ENCODE data around the gene FAM43A. TPM values are rescaled to one million over a fixed set of nuclear protein-coding genes. Genes with fewer than 3 reads are reported as not detected.

Gene FAM43A
- total RNA-seq, 2 experiments from 2014 or later: 7.5 to 21.6 TPM

DNA sequence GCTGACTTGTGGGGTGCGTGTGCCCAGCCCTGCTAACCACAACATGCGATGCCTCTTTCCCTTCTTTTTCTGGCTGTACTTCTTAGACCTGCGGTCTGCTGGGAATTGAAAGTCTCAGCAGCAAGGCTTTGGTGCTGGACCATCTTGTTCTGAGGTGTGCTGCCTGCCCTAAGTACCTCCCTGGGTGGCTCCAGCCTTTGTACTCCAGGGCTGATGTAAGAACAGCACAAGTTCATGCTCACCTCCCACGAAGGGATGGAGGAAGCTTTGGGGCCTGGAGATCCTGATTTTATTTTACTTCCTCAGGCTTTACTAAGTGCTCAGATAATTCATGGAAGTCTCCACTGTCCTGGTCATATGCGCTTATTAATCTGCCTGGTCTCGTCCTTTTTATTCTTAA, 28.9 kb downstream of the FAM43A start:
- Histone ChIP-seq H2AFZ (ENCODE audit: low read length) (no peak overlapping the region), H3K9me3 (ENCODE audit: low read length) (no peaks in the 10 kb centered on the region), H3K79me2 (ENCODE audit: insufficient read depth, low read depth, low read length) (no peaks in the 10 kb centered on the region), H3K4me2 (ENCODE audit: low read length) (no peak overlapping the region), H3K36me3 (ENCODE audit: insufficient read depth, low read length) (no peaks in the 10 kb centered on the region), H4K20me1 (ENCODE audit: insufficient read depth, low read length) (no peaks in the 10 kb centered on the region), H3K4me1 (ENCODE audit: insufficient read depth, low read length, poor library complexity, severe bottlenecking) (no peaks in the 10 kb centered on the region), H3K9me2 (ENCODE audit: insufficient read depth, low read length) (no peaks in the 10 kb centered on the region), H3K27ac (ENCODE audit: low read depth, low read length, poor library complexity, severe bottlenecking) (no peak overlapping the region), H3K4me3 (ENCODE audit: low read depth, low read length, poor library complexity, severe bottlenecking) (no peak overlapping the region)
- TF ChIP-seq, protein P1, sequence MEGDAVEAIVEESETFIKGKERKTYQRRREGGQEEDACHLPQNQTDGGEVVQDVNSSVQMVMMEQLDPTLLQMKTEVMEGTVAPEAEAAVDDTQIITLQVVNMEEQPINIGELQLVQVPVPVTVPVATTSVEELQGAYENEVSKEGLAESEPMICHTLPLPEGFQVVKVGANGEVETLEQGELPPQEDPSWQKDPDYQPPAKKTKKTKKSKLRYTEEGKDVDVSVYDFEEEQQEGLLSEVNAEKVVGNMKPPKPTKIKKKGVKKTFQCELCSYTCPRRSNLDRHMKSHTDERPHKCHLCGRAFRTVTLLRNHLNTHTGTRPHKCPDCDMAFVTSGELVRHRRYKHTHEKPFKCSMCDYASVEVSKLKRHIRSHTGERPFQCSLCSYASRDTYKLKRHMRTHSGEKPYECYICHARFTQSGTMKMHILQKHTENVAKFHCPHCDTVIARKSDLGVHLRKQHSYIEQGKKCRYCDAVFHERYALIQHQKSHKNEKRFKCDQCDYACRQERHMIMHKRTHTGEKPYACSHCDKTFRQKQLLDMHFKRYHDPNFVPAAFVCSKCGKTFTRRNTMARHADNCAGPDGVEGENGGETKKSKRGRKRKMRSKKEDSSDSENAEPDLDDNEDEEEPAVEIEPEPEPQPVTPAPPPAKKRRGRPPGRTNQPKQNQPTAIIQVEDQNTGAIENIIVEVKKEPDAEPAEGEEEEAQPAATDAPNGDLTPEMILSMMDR (conservative IDR thresholded peaks at IDR 0.05; ENCODE audit: low read length): no peak
- no peak for TF ChIP-seq EZH2phosphoT487 (IDR thresholded peaks at IDR 0.05; ENCODE audit: borderline replicate concordance, low read depth, low read length)
- ChIA-PET CTCF (ENCODE audit: unreplicated experiment) (no interaction called here), POLR2A (no interaction called here)
- no peak for DNase-seq (ENCODE audit: low spot score)
- BruUV-seq (replicated peaks): no TSS peak
- intact Hi-C loops (cut with micrococcal nuclease; ENCODE audit: unreplicated experiment): no loop called here

DNA sequence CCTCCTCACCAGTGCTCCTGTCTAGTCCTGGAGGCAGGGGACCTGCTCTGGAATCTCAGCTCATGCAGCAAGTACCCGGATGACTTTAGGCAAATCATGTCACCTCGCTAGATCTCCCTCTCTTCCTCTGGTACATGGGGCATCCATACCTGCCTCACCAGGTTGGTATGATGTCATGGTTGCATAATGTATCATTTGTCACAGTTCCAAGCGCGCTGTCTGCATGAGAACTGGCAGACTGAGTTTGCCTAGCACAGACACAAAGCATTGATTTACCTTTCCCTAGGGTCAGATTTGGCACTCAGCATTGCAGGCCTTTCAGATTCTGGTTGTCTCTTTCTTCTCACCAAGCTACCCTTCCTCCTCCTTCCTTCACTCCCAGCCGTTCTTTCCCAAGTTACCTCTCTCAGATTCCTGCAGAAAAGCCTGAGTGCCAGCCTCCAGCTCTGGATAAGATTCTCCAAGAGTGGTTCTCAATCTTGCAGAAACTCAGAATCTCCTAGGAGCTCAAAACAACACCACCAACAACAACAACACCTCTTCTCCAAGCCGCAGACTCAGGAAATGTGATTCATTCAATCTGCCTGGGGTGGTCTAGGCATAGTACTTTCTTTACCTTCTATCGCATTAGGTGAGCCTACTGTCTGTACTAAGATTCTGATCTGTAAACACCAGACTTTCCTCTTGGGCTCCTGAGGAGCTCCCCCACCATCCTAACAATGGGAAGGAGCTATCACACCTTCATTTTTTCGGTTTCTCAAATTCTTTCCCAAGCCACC, 29.5 kb downstream of the FAM43A start:
- Histone ChIP-seq H3K36me3 (ENCODE audit: insufficient read depth, low read length) (no peaks in the 10 kb centered on the region), H3K27ac (ENCODE audit: low read depth, low read length, poor library complexity, severe bottlenecking) (no peak overlapping the region), H3K4me2 (ENCODE audit: low read length) (no peak overlapping the region), H3K79me2 (ENCODE audit: insufficient read depth, low read depth, low read length) (no peaks in the 10 kb centered on the region), H3K4me3 (ENCODE audit: low read depth, low read length, poor library complexity, severe bottlenecking) (no peak overlapping the region), H4K20me1 (ENCODE audit: insufficient read depth, low read length) (no peaks in the 10 kb centered on the region), H3K9me3 (ENCODE audit: low read length) (no peaks in the 10 kb centered on the region), H2AFZ (ENCODE audit: low read length) (no peak overlapping the region), H3K4me1 (ENCODE audit: insufficient read depth, low read length, poor library complexity, severe bottlenecking) (no peaks in the 10 kb centered on the region), H3K9me2 (ENCODE audit: insufficient read depth, low read length) (no peaks in the 10 kb centered on the region)
- intact Hi-C loops (cut with micrococcal nuclease; ENCODE audit: unreplicated experiment): no loop called here
- no TSS peak for BruUV-seq (replicated peaks)
- CTCF ChIA-PET (ENCODE audit: unreplicated experiment): no interaction called here
- POLR2A ChIA-PET: no interaction called here
- no peak for DNase-seq (ENCODE audit: low spot score)
- TF ChIP-seq, protein P1 (conservative IDR thresholded peaks at IDR 0.05; ENCODE audit: low read length): no peak
- TF ChIP-seq EZH2phosphoT487 (IDR thresholded peaks at IDR 0.05; ENCODE audit: borderline replicate concordance, low read depth, low read length): no peak

DNA sequence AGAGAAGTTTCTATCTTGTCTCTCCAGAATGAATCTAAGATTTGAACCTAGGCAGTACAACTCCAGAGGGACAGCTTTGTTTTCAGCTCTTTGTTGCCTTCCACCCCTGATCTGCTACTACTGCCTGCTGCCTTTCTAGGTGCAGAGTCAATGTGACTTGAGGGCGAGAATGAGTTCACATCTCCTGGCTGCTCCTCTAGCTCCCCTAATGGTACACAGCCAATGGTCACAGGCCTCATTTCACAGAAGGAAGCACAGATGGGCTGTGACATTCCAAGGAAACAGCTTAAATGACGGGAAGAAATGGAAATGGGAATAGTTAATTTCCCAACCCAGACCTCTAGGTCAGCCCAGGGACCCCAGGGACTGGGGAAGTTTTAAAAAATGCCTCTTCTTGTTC, 32.4 kb downstream of the FAM43A start:
- ChIA-PET POLR2A (interaction anchor here (0.6 to 1.4 kb wide), 3 partner anchors 26 to 32 kb away, joined by 3 to 5 read pairs (median 4); no protein-coding TSS in a partner anchor), CTCF (ENCODE audit: unreplicated experiment) (interaction anchor here (1.4 kb wide), 1 partner anchor 9 kb away, joined by 3 read pairs; no protein-coding TSS in a partner anchor)
- H3K27ac ChIP-seq (ENCODE audit: low read depth, low read length, poor library complexity, severe bottlenecking): no peak overlapping the region
- no peaks in the 10 kb centered on the region for H4K20me1 ChIP-seq (ENCODE audit: insufficient read depth, low read length)
- H2AFZ ChIP-seq (ENCODE audit: low read length): no peak overlapping the region
- H3K4me3 ChIP-seq (ENCODE audit: low read depth, low read length, poor library complexity, severe bottlenecking): no peak overlapping the region
- H3K9me3 ChIP-seq (ENCODE audit: low read length): no peaks in the 10 kb centered on the region
- H3K4me1 ChIP-seq (ENCODE audit: insufficient read depth, low read length, poor library complexity, severe bottlenecking): no peaks in the 10 kb centered on the region
- TF ChIP-seq EZH2phosphoT487 (IDR thresholded peaks at IDR 0.05; ENCODE audit: borderline replicate concordance, low read depth, low read length): no peak
- TF ChIP-seq, protein P1 (conservative IDR thresholded peaks at IDR 0.05; ENCODE audit: low read length): no peak
- no peaks in the 10 kb centered on the region for H3K9me2 ChIP-seq (ENCODE audit: insufficient read depth, low read length)
- no peak for DNase-seq (ENCODE audit: low spot score)
- BruUV-seq (replicated peaks): no TSS peak
- H3K4me2 ChIP-seq (ENCODE audit: low read length): no peak overlapping the region
- no peaks in the 10 kb centered on the region for H3K36me3 ChIP-seq (ENCODE audit: insufficient read depth, low read length)
- intact Hi-C loops (cut with micrococcal nuclease; ENCODE audit: unreplicated experiment): no loop called here
- no peaks in the 10 kb centered on the region for H3K79me2 ChIP-seq (ENCODE audit: insufficient read depth, low read depth, low read length)

All from OCI-LY7 (cell line).